ENCODE results near the gene ADAMTSL3.

DNA sequence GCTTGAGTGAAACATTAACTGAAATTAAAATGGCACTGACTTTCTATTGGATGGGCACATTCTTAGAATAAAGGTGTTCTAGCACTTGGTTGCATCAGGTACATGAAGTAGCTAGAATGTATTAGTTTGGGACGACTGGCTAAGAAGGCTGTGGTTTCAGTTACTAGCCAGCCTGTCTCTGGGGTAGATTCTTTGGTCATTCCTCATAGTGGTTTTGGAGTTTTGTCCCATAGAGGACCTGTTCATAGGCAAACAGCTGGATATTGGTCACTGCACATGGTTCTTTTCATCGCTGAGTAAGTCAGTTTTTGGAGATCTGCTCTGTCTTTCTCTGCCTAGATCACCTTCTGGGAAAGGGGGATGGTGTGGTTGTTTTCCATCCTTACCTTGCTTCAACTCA lies 55.3 kb downstream of the ADAMTSL3 start:
- TF ChIP-seq SUZ12 (IDR thresholded peaks at IDR 0.05) (no peak), L3MBTL2 (conservative IDR thresholded peaks at IDR 0.05) (no peak), FOXA1 (IDR thresholded peaks at IDR 0.05) (no peak)

Data from HEK293T (cell line).